Pons (tissue), 1 donor: ENCODE data around the gene HSPA1A.
"Not testable (repeated sequence)": the region's sequence is repeated elsewhere in the genome, so short reads cannot be mapped to it uniquely, and the experiment has no call there.

Source experiments
- DNase-seq: peaks from one replicate; pipeline ENCODE4 v3.0.0-alpha.2; 2016; ENCODE audit warnings: low spot score

HSPA1A gene

DNA sequence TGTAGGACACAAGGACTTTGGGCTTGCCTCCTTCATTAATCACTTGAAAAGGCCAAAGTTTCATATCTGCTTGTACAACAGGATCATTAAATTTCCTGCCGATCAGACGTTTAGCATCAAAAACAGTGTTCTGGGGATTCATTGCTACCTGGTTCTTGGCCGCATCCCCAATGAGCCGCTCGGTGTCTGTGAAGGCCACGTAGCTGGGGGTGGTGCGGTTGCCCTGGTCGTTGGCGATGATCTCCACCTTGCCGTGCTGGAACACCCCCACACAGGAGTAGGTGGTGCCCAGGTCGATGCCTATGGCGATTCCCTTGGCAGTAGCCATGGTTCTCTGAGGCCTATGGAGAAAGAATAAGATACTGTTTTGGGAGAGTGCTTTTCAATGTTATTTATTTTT is 3.7 kb upstream of the HSPA1A start:
- DNase-seq, result no peak

DNA sequence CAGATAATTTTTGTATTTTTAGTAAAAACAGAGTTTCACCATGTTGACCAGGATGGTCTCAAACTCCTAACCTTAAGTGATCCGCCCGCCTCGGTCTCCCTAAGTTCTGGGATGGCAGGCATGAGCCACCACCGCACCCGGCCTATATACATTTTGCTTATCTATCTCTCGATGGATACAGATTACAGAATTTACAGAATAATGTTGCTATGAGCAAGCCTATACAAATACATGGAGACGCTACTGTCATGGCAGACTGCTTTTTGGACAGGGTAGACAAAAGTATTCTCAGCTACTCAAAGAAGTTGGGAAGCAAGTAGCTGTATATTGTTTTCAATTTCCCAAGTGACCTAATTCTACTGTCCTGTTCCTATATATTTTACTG is 1.9 kb upstream of the HSPA1A start:
- no peak for DNase-seq

DNA sequence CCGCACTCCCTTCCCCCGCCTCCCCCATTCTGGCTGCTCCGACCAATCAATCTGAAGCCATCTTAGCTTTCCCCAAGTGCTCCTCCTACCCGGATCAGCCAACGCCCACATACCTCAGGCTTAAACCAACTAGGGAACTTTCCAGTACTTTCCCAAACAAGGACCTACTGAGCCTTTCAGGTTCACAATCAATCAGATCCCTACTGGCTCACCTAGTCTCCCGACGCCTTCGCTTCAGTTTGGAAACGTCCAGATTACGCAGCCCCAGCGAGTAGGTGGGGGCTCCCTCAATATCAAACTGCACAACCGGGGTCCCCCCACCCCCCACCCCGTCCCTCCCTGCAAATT is 692 bp upstream of the HSPA1A start:
- peak; percentile 99 for DNase-seq

DNA sequence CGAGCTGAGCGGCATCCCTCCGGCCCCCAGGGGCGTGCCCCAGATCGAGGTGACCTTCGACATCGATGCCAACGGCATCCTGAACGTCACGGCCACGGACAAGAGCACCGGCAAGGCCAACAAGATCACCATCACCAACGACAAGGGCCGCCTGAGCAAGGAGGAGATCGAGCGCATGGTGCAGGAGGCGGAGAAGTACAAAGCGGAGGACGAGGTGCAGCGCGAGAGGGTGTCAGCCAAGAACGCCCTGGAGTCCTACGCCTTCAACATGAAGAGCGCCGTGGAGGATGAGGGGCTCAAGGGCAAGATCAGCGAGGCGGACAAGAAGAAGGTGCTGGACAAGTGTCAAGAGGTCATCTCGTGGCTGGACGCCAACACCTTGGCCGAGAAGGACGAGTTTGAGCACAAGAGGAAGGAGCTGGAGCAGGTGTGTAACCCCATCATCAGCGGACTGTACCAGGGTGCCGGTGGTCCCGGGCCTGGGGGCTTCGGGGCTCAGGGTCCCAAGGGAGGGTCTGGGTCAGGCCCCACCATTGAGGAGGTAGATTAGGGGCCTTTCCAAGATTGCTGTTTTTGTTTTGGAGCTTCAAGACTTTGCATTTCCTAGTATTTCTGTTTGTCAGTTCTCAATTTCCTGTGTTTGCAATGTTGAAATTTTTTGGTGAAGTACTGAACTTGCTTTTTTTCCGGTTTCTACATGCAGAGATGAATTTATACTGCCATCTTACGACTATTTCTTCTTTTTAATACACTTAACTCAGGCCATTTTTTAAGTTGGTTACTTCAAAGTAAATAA is 2.0 kb downstream of the HSPA1A start:
- peak; percentile 86 for DNase-seq

DNA sequence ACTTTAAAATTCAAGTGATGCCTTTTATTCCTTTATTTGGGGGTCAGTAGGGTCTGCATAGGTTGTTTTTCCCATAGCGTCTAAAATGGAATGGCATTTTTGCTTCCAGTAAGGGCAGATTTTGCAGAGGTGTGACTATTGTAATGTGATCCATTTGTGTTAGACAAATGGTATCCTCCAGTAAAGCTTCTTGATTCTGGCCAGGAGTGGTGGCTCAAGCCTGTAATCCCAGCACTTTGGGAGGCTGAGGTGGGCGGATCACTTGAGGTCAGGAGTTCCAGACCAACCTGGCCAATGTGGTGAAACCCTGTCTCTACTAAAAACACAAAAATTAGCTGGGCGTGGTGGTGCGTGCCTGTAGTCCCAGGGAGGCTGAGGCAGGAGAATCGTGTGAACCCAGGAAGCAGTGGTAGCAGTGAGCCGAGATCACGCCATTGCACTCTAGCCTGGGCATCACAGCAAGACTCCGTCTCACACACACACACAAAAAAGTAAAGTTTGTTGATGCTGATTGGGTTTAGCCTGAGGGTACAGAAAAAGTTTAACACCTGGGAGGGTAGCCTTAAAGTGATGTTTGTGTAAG is 2.7 kb downstream of the HSPA1A start:
- DNase-seq, result not testable (repeated sequence)

DNA sequence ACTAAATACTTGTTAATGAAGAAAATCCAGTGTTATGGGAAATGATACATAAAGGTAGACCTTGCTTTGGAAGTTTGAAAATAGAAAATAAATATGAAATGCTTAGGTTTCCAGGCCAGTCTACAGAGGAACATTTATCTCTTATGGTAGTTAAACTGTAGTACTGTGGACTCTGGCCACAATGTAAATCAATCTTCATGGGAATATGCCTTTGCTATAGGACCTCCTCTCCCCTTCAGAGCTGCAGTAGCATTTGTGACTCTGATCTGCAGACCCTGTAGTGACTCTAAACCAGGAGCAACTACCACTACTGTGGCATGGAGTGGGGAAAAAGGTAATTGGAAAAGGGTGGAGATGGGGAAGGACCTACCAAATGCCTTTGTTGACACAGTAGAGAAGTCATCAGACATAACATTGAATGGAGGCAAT is 4.5 kb downstream of the HSPA1A start:
- DNase-seq, result no peak

DNA sequence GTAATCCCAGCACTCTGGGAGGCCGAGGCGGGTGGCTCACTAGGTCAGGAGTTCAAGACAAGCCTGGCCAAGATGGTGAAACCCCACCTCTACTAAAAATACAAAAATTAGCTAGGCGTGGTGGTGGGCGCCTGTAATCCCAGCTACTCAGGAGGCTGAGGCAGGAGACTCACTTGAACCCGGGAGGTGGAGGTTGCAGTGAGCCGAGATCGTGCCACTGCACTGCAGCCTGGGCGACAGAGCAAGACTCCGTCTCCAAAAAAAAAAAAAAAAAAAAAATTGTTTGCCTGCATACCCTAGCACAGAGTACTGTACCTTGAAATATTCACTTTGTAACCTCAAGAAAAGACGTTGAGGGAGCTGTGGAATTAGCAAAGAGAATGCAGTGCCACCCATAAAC is 5.1 kb downstream of the HSPA1A start:
- DNase-seq, result not testable (repeated sequence)

DNA sequence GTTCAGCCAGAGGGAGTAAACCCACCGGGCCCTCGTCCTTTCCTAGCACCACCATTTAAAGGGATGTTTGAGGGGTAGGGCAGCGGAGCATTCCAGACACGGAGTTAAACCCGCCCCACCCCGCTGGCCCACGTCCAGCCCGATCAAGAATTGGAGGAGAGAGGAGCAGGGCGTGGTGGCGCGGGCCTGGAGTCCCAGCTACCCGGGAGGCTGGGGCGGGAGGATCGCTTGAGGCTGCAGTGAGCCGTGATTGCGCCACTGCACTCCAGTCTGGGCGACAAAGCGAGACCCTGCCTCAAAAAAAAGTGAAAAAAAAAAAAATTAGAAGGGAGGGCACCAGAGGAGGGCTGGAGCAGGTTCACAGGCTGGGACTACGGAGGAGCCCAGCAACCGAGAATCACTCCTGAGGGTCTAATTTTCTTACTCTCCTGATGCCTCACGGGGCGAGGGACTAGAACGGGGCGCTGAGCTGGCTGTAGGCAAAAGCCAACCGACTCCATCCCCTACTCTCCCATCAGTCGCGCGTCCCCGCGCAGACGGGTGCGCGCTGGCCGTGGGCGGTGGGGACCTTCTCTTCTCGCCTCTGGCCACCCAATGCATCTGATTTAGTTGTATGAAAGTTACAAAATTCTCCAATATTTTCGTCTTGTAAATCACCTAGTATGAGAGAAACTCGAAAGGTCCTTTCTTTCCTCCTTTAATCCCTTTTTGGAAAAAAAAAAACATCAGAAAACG is 6.1 kb downstream of the HSPA1A start:
- DNase-seq, result peak; percentile 82

DNA sequence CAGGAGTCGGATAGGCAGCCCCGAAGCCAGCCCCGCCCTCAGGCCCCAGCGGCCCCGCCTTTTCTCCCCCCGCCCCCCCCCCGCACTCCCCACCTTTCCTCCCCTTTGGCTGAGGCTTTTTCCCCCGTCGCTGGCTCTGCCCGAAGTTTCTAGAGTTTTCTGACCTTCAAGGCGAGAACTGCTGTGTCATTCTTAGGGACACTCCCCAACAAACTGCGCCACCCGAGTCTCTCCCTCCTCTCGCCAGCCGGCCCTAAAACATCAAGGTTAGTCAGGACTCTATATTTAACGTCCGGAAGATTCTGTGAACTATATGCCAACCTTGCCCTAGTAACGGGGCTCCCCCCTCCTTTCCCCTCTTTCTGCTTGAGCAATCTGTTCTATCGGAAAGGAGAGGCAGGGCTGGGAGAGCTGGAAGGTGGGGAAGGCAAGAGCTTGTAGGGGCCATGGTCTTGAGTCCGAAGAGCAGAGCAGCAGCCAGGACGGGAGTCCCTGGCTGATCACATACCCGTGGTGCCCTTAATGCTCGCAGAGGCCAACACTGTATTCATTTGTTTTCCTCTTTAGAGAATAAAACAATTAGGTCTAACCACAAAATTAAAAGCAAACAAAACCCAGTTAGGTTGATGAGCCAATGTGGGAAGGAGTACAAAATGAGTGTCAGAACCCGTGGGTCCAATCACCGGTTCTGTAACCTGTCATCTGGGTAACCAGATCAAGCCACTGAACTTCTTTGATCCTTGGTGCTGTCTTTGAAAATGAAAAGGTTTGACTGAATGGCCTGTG is 6.9 kb downstream of the HSPA1A start:
- peak; percentile 95 for DNase-seq

DNA sequence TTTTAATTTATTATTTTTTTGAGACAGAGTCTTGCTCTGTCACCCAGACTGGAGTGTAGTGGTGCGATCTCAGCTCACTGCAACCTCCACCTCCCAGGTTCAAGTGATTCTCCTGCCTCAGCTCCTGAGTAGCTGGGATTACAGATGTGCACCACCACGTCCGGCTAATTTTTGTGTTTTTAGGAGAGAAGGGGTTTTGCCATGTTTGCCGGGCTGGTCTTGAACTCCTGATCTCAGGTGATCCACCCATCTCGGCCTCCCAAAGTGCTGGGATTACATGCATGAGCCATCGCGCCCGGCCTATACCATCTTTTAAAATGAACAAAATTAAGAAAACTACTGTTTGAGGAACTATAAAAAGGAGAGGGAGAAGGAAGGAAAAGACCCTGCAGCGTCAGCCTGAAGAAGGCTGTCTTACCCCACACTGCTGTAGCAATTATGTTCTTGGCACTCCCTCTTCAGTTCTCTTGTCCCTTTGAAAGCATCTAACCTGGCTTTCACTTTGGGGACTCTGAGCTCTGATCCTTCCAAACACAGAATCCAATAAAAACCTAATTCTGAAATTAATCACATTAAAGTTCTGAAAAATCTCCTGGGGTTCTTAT is 8.4 kb downstream of the HSPA1A start:
- DNase-seq, result not testable (repeated sequence)

DNA sequence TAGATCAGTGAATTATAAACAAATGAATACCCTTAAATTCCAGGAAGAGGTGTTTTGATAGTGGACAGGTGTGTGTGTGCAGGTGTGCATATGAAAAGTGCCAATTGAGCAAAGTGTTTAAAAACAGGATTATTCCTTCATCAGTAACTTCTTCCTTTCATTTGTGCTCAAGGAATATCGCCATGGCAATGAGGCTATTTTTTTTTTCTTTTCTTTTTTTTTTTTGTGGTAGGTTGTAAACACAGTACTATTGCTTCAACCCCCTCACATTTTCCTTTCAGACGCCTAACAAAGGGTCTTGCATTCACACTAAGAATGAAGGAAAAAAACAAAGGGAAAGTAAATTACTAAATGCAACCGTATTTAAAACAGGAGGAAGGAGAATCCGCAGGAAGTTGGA is 10.2 kb downstream of the HSPA1A start:
- no peak for DNase-seq

DNA sequence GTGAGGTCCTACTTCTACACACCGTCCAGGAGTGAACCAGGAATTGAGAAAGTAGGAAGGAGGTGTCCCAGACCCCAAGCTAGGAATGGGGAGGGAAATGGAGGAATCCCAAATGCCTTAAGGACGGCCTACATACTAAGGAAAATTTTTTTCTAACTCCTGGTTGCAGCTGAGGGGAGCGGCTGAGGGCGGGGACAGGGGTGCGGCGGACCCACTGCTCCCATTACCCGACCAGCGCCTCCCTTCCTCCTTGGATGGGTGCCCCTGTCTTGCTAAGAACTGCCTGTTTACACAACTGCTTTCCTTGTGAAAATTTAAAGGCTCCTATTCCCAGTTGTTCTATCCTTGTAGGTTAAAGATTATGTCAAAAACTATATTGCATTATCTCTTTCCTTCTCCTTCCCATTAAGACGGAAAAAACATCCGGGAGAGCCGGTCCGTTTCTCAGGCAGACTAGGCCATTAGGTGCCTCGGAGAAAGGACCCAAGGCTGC is 11.5 kb downstream of the HSPA1A start:
- no peak for DNase-seq

DNA sequence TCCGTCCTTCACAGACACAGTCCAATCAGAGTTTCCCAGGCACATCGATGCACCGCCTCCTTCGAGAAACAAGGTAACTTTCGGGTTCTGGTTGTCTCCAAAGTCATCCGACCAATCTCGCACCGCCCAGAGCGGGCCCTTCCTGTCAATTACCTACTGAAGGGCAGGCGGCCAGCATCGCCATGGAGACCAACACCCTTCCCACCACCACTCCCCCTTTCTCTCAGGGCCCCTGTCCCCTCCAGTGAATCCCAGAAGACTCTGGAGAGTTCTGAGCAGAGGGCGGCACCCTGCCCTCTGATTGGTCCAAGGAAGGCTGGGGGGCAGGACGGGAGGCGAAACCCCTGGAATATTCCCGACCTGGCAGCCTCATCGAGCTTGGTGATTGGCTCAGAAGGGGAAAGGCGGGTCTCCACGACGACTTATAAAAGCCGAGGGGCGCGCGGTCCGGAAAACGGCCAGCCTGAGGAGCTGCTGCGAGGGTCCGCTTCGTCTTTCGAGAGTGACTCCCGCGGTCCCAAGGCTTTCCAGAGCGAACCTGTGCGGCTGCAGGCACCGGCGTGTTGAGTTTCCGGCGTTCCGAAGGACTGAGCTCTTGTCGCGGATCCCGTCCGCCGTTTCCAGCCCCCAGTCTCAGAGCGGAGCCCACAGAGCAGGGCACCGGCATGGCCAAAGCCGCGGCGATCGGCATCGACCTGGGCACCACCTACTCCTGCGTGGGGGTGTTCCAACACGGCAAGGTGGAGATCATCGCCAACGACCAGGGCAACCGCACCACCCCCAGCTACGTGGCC is 12.1 kb downstream of the HSPA1A start, which contains the start of gene HSPA1B:
TSS of gene HSPA1B (plus strand) at position 453 of the 794 bp plus-strand sequence. CDS start at position 666, 213 bp downstream.
- DNase-seq, result peak; percentile 99

DNA sequence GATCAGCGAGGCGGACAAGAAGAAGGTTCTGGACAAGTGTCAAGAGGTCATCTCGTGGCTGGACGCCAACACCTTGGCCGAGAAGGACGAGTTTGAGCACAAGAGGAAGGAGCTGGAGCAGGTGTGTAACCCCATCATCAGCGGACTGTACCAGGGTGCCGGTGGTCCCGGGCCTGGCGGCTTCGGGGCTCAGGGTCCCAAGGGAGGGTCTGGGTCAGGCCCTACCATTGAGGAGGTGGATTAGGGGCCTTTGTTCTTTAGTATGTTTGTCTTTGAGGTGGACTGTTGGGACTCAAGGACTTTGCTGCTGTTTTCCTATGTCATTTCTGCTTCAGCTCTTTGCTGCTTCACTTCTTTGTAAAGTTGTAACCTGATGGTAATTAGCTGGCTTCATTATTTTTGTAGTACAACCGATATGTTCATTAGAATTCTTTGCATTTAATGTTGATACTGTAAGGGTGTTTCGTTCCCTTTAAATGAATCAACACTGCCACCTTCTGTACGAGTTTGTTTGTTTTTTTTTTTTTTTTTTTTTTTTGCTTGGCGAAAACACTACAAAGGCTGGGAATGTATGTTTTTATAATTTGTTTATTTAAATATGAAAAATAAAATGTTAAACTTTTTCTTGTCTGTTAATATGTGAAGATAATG is 14.4 kb downstream of the HSPA1A start:
- peak; percentile 89 for DNase-seq

DNA sequence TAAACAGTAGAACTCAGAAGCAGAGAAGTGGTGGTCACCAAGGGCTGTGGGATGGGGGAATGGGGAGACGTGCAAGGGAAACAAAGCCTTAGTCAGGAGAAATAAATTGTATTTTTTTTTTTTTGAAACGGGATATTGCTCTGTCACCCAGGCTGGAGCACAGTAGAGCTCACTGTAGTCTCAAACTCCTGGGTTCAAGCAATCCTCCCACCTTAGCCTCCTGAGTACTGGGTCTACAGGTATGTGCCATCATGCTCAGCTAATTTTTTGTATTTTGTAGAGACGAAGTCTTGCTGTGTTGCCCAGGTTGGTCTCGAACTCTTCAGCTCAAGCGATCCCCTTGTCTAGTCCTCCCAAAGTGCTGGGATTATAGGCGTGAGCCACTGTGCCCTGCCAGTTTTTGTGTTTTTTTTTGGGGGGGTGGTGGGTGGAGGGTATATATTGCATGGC is 15.6 kb downstream of the HSPA1A start:
- peak; percentile 84 for DNase-seq

DNA sequence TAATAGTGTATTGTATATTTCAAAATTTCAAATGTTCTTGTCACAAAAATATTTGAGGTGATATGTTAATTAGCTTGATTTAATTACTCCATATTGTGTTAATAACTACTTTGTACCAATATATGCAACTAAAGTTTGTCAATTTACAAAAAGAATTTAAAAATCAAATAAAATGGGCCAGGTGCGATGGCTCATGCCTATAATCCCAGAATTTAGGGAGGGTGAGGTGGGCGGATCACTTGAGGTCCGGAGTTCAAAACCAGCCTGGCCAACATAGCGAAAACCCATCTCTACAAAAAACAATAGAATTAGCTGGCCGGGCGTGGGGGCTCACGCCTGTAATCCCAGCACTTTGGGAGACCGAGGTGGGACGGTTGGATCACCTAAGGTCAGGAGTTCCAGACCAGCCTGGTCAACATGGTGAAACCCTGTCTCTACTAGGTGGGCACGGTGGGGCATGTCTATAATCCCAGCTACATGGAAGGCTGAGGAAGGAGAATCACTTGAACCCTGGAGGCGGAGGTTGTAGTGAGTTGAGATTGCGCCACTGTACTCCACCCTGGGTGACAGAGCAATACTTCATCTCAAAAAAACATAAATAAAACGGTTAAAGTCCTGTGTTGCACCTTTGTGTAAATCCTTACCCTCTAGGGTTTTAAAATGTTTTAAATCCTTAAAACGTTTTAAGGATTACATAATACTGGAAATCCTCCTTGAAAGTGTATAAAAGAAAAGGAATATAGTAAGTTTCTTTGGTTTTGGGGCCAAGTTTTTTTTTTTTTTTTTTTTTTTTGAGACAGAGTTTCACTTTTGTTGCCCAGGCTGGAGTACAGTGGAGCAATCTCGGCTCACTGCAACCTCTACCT is 16.2 kb downstream of the HSPA1A start:
- peak; percentile 64 for DNase-seq

DNA sequence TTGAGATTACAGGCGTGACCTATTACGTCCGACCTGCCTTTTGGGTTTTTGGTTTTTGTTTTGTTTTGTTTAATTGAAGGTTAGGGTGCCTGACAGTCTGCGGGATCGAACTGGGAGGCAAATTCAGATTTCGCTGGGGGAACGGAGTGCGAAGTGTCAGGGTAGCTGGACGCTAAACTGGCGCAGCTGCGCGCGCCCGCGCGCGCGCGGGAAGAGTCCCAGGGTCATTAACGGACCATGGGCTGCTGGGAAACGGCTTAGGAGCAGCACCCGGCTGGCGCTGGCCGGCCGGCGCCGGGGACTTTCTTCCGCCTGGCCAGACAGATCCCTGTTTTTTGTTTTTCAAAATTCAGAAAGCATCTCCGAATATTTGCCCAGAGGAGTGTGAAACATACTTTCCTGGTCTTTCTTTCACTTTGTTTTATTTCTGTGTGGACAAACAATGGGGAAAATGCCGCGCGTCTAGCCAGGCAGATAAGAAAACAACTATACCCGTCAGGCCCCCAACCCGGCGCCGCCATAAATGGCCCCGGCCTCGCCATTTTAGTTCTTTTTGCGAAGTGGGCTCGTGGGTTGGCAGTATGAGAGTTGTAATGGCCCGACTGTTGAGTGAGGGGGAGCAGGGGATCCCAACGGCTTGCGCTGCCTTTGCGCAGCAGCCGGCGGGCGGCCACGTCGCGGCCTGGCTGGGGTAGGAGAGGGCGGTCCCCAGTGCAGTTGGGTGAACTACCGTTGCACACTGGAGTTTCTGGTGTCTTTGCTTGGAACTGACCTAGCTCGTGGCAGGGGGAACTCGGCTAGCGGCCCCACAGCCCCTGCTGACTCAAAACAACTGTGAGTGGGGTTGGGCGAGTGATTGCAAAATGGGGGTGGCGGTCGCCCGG is 19.3 kb downstream of the HSPA1A start:
- peak; percentile 91 for DNase-seq

DNA sequence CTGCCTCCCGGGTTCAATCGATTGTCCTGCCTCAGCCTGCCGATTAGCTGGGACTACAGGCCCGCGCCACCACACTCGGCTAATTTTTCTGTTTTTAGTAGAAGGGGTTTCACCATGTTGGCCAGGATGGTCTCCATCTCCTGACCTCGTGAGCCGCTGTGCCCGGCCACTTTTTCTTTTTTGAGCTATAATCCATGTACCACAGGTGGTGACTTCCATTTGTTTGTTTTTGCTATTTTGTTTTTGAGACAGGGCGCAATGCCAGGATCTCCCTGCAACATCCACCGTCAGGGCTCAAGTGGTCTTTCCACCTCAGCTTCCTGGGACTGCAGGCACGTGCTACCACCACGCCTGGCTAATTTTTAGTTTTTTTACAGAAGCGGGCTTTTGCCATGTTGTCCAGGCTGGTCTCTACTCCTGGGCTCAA is 20.7 kb downstream of the HSPA1A start:
- DNase-seq, result no peak
